ENCODE data around the gene GTSE1. TPM values are rescaled to one million over a fixed set of nuclear protein-coding genes. Genes with fewer than 3 reads are reported as not detected.

GTSE1 gene
- total RNA-seq, 1 donor from 2014 or later: 0.45 TPM

GRCh38 chr22:46357711-46358520, 61.2 kb downstream of the GTSE1 start:
- no peak for DNase-seq
- intact Hi-C loops (cut with micrococcal nuclease): no loop called here
- ATAC-seq: no peak

GRCh38 chr22:46358766-46359165, 62.1 kb downstream of the GTSE1 start:
- ATAC-seq (no peak), DNase-seq (no peak)

GRCh38 chr22:46359362-46359761, 62.7 kb downstream of the GTSE1 start:
- ATAC-seq (no peak), DNase-seq (no peak)
- intact Hi-C loops (cut with micrococcal nuclease): no loop called here

More at GRCh38 chr22:46358766-46359165, 62.1 kb downstream of the GTSE1 start:
- intact Hi-C loops (cut with micrococcal nuclease): no loop called here

GRCh38 chr22:46360097-46360496, 63.4 kb downstream of the GTSE1 start:
- intact Hi-C loops (cut with micrococcal nuclease): no loop called here
- ATAC-seq: no peak

GRCh38 chr22:46360891-46361290, 64.2 kb downstream of the GTSE1 start:
- ATAC-seq: no peak
- no peak for DNase-seq
- intact Hi-C loops (cut with micrococcal nuclease): no loop called here

More at GRCh38 chr22:46360097-46360496, 63.4 kb downstream of the GTSE1 start:
- no peak for DNase-seq

GRCh38 chr22:46361826-46362202, 65.1 kb downstream of the GTSE1 start:
- ATAC-seq (no peak), DNase-seq (no peak)
- intact Hi-C loops (cut with micrococcal nuclease): no loop called here

GRCh38 chr22:46362203-46362933, 65.7 kb downstream of the GTSE1 start:
- intact Hi-C loops (cut with micrococcal nuclease): no loop called here
- ATAC-seq (no peak), DNase-seq (no peak)

GRCh38 chr22:46362934-46363515, 66.4 kb downstream of the GTSE1 start:
- intact Hi-C loops (cut with micrococcal nuclease): no loop called here
- no peak for DNase-seq

GRCh38 chr22:46363611-46364321, 67.1 kb downstream of the GTSE1 start:
- DNase-seq: no peak
- intact Hi-C loops (cut with micrococcal nuclease): no loop called here
- ATAC-seq: no peak

More at GRCh38 chr22:46362934-46363515, 66.4 kb downstream of the GTSE1 start:
- no peak for ATAC-seq

GRCh38 chr22:46364341-46365165, 67.9 kb downstream of the GTSE1 start:
- no peak for DNase-seq
- ATAC-seq: no peak
- intact Hi-C loops (cut with micrococcal nuclease): no loop called here

GRCh38 chr22:46365166-46365624, 68.5 kb downstream of the GTSE1 start:
- DNase-seq (no peak), ATAC-seq (no peak)
- intact Hi-C loops (cut with micrococcal nuclease): no loop called here

GRCh38 chr22:46366327-46366731, 69.7 kb downstream of the GTSE1 start:
- intact Hi-C loops (cut with micrococcal nuclease): no loop called here
- DNase-seq (no peak), ATAC-seq (no peak)

- intact Hi-C loops (cut with micrococcal nuclease): no loop called here
- ATAC-seq: no peak
- no peak for DNase-seq
Observed at GRCh38 chr22:46366801-46367706, 70.4 kb downstream of the GTSE1 start.

GRCh38 chr22:46367707-46368191, 71.1 kb downstream of the GTSE1 start:
- ATAC-seq: peak; percentile 74
- DNase-seq: peak; percentile 84
- intact Hi-C loops (cut with micrococcal nuclease): no loop called here

GRCh38 chr22:46368422-46368821, 71.8 kb downstream of the GTSE1 start:
- ATAC-seq (no peak), DNase-seq (no peak)
- intact Hi-C loops (cut with micrococcal nuclease): no loop called here

- intact Hi-C loops (cut with micrococcal nuclease): no loop called here
- ATAC-seq (no peak), DNase-seq (peak; percentile 12)
Observed at GRCh38 chr22:46368871-46369715, 72.4 kb downstream of the GTSE1 start.

Data from left ventricle myocardium superior (tissue), 1 donor.